ENCODE results near the gene MTHFSD. TPM values are rescaled to one million over a fixed set of nuclear protein-coding genes. Genes with fewer than 3 reads are reported as not detected.

The MTHFSD gene
- total and polyA plus RNA-seq, 10 of the 15 experiments (the other 5 are each of a cell fraction or from before 2014, with no cell fraction given): 2.2 to 24.5 (median 18.1) TPM

GRCh38 chr16:86484240-86484639 lies 70.8 kb downstream of the MTHFSD start:
- peaks cover 0 to 4% of the 10 kb centered on the region in 2 experiments; a peak in 3 of 4 replicates for H3K27me3 ChIP-seq (replicated peaks in 1 of 2; ENCODE audit: control insufficient read depth in 2 of 2, insufficient read depth in 2 of 2, low read length in 1 of 2)
- intact Hi-C loops (cut with micrococcal nuclease; ENCODE audit: unreplicated experiment): no loop called here
- H3K9ac ChIP-seq (ENCODE audit: control insufficient read depth, insufficient read depth, low read length): no peak overlapping the region
- H3K27ac ChIP-seq (ENCODE audit: control insufficient read depth, insufficient read depth): no peak overlapping the region
- ChIA-PET SMC1A (ENCODE audit: uncharacterized antibody, unreplicated experiment) (no interaction called here), POLR2A (no interaction called here), RAD21 (ENCODE audit: unreplicated experiment) (no interaction called here), CTCF (no interaction called here)
- no peaks in the 10 kb centered on the region for H3K4me1 ChIP-seq (ENCODE audit: control insufficient read depth, insufficient read depth, low read length)
- no peak overlapping the region for H3K4me2 ChIP-seq (ENCODE audit: control insufficient read depth, insufficient read depth)
- no peak overlapping the region for H3K4me3 ChIP-seq
- FAIRE-seq: no peak
- BruUV-seq (replicated peaks): no TSS peak
- no peaks in the 10 kb centered on the region for H3K36me3 ChIP-seq (ENCODE audit: control insufficient read depth in 2 of 2, insufficient read depth in 2 of 2, low read length in 1 of 2)
- H4K20me1 ChIP-seq (ENCODE audit: control insufficient read depth, insufficient read depth): no peaks in the 10 kb centered on the region
- no peak overlapping the region for H2AFZ ChIP-seq (ENCODE audit: control insufficient read depth, low read depth, low read length)
- H3K9me3 ChIP-seq (replicated peaks; ENCODE audit: control insufficient read depth, insufficient read depth, low read length): no peaks in the 10 kb centered on the region; the same call in 2 of the 3 replicates
- DNase-seq (ENCODE audit: low read depth, low spot score): no peak
- no peak for ATAC-seq
- TF ChIP-seq MYB (IDR thresholded peaks at IDR 0.05; ENCODE audit: borderline replicate concordance, low read depth, low read length) (no peak), NR2C2 (IDR thresholded peaks at IDR 0.05; ENCODE audit: borderline replicate concordance, control insufficient read depth, insufficient read length, low read depth) (no peak), HDAC2 (IDR thresholded peaks at IDR 0.05) (no peak), LARP7 (IDR thresholded peaks at IDR 0.05) (no peak), MXI1 (IDR thresholded peaks at IDR 0.05; ENCODE audit: low read depth, low read length) (no peak), GABPA (IDR thresholded peaks at IDR 0.05; ENCODE audit: low read depth) (0 out of 2 replicates have a peak, but pooled peaks have one; percentile 31), NR2C1 (IDR thresholded peaks at IDR 0.05) (peak; percentile 33; the same call in 1 of the 2 replicates), CREM (IDR thresholded peaks at IDR 0.05; ENCODE audit: low read depth) (no peak), ETV6 (conservative IDR thresholded peaks at IDR 0.05 in 1 of 2, IDR thresholded peaks at IDR 0.05 in 1 of 2; ENCODE audit: borderline replicate concordance in 1 of 2, low read depth in 1 of 2) (no peak), YY1 (IDR thresholded peaks at IDR 0.05; ENCODE audit: low read depth, low read length) (no peak), NFYB (IDR thresholded peaks at IDR 0.05; ENCODE audit: insufficient read depth, low read depth, low read length) (peak; percentile 74)
- TF ChIP-seq, protein P1, sequence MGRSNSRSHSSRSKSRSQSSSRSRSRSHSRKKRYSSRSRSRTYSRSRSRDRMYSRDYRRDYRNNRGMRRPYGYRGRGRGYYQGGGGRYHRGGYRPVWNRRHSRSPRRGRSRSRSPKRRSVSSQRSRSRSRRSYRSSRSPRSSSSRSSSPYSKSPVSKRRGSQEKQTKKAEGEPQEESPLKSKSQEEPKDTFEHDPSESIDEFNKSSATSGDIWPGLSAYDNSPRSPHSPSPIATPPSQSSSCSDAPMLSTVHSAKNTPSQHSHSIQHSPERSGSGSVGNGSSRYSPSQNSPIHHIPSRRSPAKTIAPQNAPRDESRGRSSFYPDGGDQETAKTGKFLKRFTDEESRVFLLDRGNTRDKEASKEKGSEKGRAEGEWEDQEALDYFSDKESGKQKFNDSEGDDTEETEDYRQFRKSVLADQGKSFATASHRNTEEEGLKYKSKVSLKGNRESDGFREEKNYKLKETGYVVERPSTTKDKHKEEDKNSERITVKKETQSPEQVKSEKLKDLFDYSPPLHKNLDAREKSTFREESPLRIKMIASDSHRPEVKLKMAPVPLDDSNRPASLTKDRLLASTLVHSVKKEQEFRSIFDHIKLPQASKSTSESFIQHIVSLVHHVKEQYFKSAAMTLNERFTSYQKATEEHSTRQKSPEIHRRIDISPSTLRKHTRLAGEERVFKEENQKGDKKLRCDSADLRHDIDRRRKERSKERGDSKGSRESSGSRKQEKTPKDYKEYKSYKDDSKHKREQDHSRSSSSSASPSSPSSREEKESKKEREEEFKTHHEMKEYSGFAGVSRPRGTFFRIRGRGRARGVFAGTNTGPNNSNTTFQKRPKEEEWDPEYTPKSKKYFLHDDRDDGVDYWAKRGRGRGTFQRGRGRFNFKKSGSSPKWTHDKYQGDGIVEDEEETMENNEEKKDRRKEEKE (IDR thresholded peaks at IDR 0.05): no peak
- TF ChIP-seq, protein P2, sequence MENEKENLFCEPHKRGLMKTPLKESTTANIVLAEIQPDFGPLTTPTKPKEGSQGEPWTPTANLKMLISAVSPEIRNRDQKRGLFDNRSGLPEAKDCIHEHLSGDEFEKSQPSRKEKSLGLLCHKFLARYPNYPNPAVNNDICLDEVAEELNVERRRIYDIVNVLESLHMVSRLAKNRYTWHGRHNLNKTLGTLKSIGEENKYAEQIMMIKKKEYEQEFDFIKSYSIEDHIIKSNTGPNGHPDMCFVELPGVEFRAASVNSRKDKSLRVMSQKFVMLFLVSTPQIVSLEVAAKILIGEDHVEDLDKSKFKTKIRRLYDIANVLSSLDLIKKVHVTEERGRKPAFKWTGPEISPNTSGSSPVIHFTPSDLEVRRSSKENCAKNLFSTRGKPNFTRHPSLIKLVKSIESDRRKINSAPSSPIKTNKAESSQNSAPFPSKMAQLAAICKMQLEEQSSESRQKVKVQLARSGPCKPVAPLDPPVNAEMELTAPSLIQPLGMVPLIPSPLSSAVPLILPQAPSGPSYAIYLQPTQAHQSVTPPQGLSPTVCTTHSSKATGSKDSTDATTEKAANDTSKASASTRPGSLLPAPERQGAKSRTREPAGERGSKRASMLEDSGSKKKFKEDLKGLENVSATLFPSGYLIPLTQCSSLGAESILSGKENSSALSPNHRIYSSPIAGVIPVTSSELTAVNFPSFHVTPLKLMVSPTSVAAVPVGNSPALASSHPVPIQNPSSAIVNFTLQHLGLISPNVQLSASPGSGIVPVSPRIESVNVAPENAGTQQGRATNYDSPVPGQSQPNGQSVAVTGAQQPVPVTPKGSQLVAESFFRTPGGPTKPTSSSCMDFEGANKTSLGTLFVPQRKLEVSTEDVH (IDR thresholded peaks at IDR 0.05; ENCODE audit: low read depth, partially characterized antibody): no peak
- TF ChIP-seq, protein P3, sequence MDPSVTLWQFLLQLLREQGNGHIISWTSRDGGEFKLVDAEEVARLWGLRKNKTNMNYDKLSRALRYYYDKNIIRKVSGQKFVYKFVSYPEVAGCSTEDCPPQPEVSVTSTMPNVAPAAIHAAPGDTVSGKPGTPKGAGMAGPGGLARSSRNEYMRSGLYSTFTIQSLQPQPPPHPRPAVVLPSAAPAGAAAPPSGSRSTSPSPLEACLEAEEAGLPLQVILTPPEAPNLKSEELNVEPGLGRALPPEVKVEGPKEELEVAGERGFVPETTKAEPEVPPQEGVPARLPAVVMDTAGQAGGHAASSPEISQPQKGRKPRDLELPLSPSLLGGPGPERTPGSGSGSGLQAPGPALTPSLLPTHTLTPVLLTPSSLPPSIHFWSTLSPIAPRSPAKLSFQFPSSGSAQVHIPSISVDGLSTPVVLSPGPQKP (IDR thresholded peaks at IDR 0.05; ENCODE audit: low read depth, low read length): no peak
- no peaks in the 10 kb centered on the region for H3K79me2 ChIP-seq (ENCODE audit: control insufficient read depth, insufficient read depth, low read length)
- in situ Hi-C loops (cut with MboI): no loop called here
- 3% methylated on average over 5 of the region's 5 CpGs for WGBS (ENCODE audit: insufficient coverage, insufficient replicate concordance, low lambda C conversion rate, missing lambda C conversion rate)

Measured in GM12878 (cell line).